RPMI7951 (cell line): ENCODE data around the gene MYO1F. TPM values are rescaled to one million over a fixed set of nuclear protein-coding genes. Genes with fewer than 3 reads are reported as not detected.

Experiments used
- total RNA-seq: library from RNA; depleted of rRNA; stranded (reverse); fragments of >200 nt; shearing (Covaris generic); gene quantifications from 2 replicates; pipeline ENCODE4 v1.2.3, GENCODE V29; 2014; rRNA removed

Gene MYO1F
- total RNA-seq, 1 experiment from 2014 or later, result 0.36 TPM

Other genes with a start within 250 kb of the MYO1F start
- 0.24 TPM in 1 of 2 replicates, not detected in the other for gene KANK3, start 234.2 kb downstream of the MYO1F start, total RNA-seq
- gene ANGPTL4, start 213.3 kb downstream of the MYO1F start, total RNA-seq, result 9.0 and 10.4 TPM in 2 replicates
- gene RAB11B, start 187.1 kb downstream of the MYO1F start, total RNA-seq, result 10.3 and 16.1 TPM in 2 replicates
- gene MARCHF2, start 164.1 kb downstream of the MYO1F start, total RNA-seq, result 27.3 and 46.6 TPM in 2 replicates
- 44.6 and 54.3 TPM in 2 replicates for gene HNRNPM, start 132.5 kb downstream of the MYO1F start, total RNA-seq
- not detected in 2 replicates for gene PRAM1, start 74.8 kb downstream of the MYO1F start, total RNA-seq
- gene ZNF414, start 63.3 kb downstream of the MYO1F start, total RNA-seq, result 2.1 and 5.9 TPM in 2 replicates
- not detected in 2 replicates for gene ADAMTS10, start 33.3 kb upstream of the MYO1F start, total RNA-seq
- gene NFILZ, start 53.2 kb upstream of the MYO1F start, total RNA-seq, result not detected in 2 replicates
- not detected in 2 replicates for gene ACTL9, start 121.4 kb upstream of the MYO1F start, total RNA-seq
- not detected in 2 replicates for gene OR2Z1, start 144.2 kb upstream of the MYO1F start, total RNA-seq